Fibroblast of the aortic adventitia (primary cell): ENCODE data around the gene ZFPM1. TPM values are rescaled to one million over a fixed set of nuclear protein-coding genes. Genes with fewer than 3 reads are reported as not detected.
A peak's percentile ranks its signal among the peaks of the same experiment; 100 is the strongest.

Experiments used
- DNase-seq: peaks from one replicate; pipeline ENCODE4 v3.0.0-alpha.2; 2010; ENCODE audit warnings: low read depth
- H3K4me3 ChIP-seq: 2 replicates; pipeline ENCODE4 v1.5.1; 2011; ENCODE audit warnings: low read depth, mild to moderate bottlenecking, control low read depth, low read length, moderate library complexity
- total RNA-seq: library from RNA; depleted of rRNA; stranded (reverse); fragments of >200 nt; gene quantifications from 2 replicates; pipeline ENCODE4 v1.2.3, GENCODE V29; 2012; ENCODE audit warnings: low replicate concordance
- TF ChIP-seq, protein P1 (sequence below): IDR thresholded peaks from 2 replicates; pipeline ENCODE4 v1.5.1; 2011; ENCODE audit warnings: mild to moderate bottlenecking, low read length, control low read depth, inconsistent platforms; ENCODE audit not compliant: insufficient read depth

Gene ZFPM1
- total RNA-seq, 1 donor, result 4.2 TPM

DNA sequence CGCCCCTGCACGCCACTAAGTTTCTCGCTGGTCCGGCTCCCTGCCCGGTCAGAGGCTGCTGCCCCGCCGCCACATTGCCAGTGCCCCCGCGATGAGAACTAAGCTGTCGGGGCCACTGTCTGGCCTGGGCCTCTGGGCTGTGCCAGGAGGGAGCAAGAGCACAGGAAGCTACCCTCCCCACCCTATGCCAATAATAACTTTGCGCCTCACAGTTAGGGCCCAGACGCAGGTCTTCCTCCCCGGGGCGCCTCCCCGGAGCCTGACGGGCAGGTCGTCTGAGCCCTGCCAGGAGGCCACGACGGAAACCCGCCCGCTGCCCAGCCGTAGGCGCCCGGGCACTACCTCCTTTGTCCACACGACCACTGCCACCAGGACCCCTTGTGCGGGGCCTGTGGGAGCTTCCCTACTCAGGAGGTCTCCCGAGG lies 1.5 kb downstream of the ZFPM1 start:
- TF ChIP-seq, protein P1, sequence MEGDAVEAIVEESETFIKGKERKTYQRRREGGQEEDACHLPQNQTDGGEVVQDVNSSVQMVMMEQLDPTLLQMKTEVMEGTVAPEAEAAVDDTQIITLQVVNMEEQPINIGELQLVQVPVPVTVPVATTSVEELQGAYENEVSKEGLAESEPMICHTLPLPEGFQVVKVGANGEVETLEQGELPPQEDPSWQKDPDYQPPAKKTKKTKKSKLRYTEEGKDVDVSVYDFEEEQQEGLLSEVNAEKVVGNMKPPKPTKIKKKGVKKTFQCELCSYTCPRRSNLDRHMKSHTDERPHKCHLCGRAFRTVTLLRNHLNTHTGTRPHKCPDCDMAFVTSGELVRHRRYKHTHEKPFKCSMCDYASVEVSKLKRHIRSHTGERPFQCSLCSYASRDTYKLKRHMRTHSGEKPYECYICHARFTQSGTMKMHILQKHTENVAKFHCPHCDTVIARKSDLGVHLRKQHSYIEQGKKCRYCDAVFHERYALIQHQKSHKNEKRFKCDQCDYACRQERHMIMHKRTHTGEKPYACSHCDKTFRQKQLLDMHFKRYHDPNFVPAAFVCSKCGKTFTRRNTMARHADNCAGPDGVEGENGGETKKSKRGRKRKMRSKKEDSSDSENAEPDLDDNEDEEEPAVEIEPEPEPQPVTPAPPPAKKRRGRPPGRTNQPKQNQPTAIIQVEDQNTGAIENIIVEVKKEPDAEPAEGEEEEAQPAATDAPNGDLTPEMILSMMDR, result no peak
- H3K4me3 ChIP-seq, result peak overlapping the region; percentile 71
- DNase-seq, result no peak

DNA sequence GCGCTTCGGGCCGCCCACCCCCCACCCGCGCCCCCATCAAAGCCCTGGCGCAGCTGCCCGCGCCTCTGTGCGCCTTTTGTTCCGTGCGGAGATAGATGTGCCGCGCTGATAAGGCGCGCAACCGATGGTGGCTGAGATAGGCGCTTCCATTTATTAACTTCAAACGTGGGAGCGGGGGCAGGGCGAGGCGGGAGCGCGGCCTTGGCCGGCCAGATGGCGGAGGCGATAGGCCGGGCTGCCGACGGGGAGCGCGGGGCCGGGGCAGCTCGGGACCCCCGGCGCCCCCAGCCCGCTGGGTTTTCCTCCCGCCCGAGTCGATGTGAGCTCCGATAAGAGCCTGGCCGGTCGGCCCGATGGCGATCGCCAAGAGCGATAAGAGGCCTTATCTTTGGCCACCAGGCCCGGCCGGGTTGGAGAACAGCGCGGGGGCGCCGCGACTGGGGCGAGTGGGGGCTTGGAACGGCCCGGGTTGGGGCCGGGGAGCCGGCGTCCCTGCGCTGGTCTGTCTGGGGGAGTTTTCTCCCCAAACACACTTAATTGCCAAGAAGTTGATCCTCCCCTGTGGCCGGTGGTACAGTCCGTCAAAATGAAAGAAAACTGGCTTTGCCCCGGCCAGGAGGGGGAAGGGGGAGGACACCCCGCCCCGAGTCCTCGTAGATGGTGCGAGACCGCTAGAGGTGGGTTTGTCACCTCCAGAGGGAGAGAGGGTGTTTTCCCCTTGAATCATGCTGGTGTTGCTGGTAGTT lies 2.7 kb downstream of the ZFPM1 start:
- peak overlapping the region; percentile 71 for H3K4me3 ChIP-seq
- TF ChIP-seq, protein P1, result peak; percentile 13
- peak; percentile 65 for DNase-seq

DNA sequence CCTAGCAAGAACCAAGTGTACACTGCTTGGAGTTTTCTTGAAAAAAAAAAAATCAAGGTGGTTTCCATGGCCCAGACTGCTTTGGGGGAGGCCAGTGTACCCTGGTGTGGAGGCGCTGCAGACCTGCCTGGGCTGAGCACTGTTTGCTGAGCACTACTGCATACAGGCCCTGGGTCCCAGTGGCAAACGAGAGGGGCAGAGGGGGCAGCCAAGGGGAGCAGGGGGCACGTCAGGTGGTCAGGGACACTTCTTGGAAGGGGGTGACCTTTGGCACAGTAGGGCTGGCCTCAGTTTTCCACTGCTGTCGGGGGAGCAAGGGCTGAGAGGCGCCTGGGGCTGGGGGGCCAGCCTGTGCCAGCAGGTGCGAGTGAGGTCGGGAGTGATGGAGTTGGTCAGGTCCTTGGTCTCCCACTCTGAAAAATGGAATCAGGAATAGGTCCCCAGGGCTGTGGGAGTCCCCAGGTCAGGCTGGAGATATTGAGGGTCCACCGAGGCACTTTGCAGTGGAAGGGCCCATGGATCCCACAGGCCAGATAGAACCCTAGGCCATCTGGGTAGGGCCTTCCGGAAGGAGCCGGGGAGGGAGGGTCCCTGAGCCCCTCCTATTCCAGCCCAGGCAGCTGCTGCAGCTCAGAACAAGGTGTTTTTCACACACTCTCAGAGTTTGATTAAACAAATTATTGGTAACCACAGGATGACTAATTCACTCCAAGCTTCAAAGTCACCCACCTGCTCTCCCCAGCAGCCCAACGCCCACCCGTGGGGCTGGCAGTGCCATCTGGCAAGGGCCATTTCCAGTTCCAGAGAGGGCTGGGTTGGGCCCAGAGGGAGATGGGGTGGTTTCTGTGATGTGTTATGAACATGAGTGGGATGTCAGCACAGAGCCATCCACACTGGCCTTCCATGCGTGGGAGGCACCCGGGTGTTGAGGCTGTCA lies 3.5 kb downstream of the ZFPM1 start:
- TF ChIP-seq, protein P1, result no peak
- DNase-seq, result no peak
- peak overlapping the region; percentile 71 for H3K4me3 ChIP-seq

DNA sequence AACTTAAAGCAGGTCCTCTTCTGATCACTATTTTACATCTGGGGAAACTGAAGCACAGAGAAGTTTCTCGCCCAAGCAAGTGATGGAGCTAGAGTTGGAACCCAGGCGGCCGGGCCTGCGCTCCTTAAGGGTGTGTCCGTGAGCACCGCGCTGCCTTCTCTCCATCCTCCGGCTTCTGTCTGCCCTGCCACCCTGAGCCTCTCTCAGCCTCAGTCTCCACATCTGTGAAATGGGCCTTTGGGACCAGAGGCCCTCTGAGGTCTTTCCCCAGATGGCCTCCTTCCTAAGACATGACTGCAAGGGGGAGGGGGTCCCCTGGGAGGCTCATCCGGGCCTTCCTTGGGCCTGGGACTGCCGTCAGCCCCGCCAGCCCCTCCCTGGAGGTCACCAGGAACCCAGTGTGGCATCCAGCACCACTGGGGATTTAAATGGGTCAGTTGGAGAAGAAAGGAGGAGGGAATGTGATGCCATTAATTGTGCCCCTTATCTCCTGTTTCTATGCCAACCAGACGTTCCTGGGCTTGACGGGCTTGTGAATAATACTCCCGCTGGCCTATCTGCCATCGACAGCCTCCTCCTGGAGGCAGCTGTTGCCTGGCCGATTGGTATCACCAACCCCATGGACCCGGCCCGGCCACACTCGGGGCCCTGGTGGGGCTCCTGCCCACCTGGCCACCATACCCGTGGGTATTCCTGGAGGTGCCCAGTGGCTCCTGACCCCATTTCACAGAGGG lies 5.1 kb downstream of the ZFPM1 start:
- TF ChIP-seq, protein P1, result no peak
- no peak overlapping the region for H3K4me3 ChIP-seq
- no peak for DNase-seq

DNA sequence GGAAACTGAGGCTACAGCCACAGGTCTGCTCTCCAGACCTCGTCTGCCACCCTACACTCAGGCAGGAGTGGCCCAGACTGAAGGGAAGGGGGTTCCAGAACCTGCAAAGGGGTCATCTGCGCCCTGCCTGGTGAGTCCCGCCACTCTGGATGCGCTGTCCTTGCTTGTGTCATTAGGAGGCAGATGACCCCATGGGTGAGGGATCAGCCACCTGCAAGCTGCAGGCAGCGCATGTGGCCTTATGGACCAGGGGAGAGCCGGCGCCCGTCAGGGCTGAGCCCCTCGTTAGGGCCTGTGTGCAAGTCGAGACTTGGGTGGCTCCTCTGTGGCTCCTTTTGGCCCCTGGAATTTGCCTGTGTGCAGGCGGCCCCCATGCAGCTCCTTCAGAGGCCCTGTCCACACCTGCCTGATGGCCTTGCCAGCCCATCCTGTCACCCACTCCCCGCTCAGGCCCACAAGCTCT lies 5.7 kb downstream of the ZFPM1 start:
- DNase-seq, result no peak
- no peak overlapping the region for H3K4me3 ChIP-seq
- TF ChIP-seq, protein P1, result no peak

DNA sequence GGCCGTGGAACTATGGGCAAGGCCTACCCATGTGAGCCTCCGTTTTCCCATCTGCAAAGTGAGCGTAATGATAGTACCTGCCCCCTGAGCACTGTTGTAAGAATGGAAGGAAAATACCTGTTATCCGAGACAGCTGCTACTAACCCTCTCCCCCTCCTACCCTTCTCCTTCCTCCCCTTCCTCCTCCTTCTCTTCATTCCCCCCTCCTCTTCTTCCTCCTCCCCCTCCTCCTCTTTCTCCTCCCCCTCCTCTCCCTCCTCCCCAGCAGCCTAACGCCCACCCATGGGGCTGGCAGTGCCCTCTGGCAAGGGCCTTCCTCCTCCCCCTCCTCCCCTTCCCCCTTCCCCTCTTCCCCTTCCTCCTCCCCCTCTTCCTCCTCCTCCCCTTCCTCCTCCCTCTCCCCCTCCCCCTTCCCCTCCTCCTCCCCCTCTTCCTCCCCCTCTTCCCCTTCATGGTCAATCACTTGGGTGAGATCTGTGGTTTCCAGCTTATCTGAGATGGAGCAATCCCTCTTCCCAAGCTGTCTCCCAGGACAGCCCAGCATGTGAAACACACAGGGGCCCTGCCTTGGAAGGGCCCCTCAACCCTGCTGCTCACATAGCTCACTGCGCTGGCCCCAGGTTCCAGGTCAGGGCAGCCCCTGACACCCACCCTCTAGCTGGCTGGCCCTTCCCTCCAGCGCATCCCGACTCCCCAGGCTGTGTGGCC lies 6.4 kb downstream of the ZFPM1 start:
- TF ChIP-seq, protein P1, result no peak
- H3K4me3 ChIP-seq, result no peak overlapping the region
- peak; percentile 72 for DNase-seq
